Liver (tissue), 3 donors: ENCODE results near the gene PRKAR1B.

ENCODE experiments used
- EGR1 ChIP-seq, 2 donors: IDR thresholded peaks; 2 replicates each; pipeline ENCODE4 v1.6.1; 2016 to 2018; ENCODE audit warnings: antibody characterized with exemption in 2 of 2, low read depth in 2 of 2
- FOXA1 ChIP-seq: IDR thresholded peaks from 2 replicates; pipeline ENCODE4 v1.6.1; 2016; ENCODE audit warnings: antibody characterized with exemption
- GABPA ChIP-seq, 2 donors: IDR thresholded peaks in 1 of 2; conservative IDR thresholded peaks in 1 of 2; 2 replicates each; pipeline ENCODE4 v1.6.1; 2016; ENCODE audit warnings: antibody characterized with exemption in 2 of 2, mild to moderate bottlenecking in 1 of 2, moderate library complexity in 1 of 2
- NR2F2 ChIP-seq: IDR thresholded peaks from 2 replicates; pipeline ENCODE4 v1.6.1; 2016; ENCODE audit warnings: antibody characterized with exemption
- RAD21 ChIP-seq, 2 donors: IDR thresholded peaks; 2 replicates each; pipeline ENCODE4 v1.6.1; 2016; ENCODE audit warnings: antibody characterized with exemption in 2 of 2, mild to moderate bottlenecking in 2 of 2
- SP1 ChIP-seq: IDR thresholded peaks from 2 replicates; pipeline ENCODE4 v1.6.1; 2018; ENCODE audit warnings: antibody characterized with exemption, mild to moderate bottlenecking
- TF ChIP-seq, protein P1 (sequence below): fragments of 150-350 bp; IDR thresholded peaks from 2 replicates; pipeline ENCODE4 v1.5.1; 2017; ENCODE audit warnings: improper control_type of control experiment, low read depth, low read length; ENCODE audit not compliant: missing input control
- TF ChIP-seq, protein P2 (sequence below): IDR thresholded peaks from 2 replicates; pipeline ENCODE4 v1.6.1; 2016; ENCODE audit warnings: antibody characterized with exemption
- donor health status: healthy.
- donor health status: healthy.

DNA sequence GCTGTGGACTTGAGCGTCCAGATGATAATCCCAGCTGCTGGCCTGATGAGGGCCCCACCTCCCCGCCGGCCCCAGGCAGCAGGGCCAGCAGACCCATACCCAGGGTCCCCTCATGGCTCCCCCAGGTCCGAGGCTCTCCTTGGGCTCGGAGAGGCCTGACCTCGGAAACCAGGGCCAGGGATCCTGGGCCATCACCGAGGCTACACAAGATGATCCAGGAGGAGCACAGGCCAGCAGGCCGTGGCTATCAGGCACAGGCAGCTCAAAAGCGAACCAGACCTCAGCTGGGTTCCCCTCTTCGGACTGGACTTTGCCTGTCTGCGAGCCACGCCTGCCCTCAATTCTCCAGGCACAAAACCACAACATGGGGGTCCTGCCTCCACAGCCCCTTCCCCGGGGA, 224.8 kb downstream of the PRKAR1B start:
- TF ChIP-seq, protein P1, sequence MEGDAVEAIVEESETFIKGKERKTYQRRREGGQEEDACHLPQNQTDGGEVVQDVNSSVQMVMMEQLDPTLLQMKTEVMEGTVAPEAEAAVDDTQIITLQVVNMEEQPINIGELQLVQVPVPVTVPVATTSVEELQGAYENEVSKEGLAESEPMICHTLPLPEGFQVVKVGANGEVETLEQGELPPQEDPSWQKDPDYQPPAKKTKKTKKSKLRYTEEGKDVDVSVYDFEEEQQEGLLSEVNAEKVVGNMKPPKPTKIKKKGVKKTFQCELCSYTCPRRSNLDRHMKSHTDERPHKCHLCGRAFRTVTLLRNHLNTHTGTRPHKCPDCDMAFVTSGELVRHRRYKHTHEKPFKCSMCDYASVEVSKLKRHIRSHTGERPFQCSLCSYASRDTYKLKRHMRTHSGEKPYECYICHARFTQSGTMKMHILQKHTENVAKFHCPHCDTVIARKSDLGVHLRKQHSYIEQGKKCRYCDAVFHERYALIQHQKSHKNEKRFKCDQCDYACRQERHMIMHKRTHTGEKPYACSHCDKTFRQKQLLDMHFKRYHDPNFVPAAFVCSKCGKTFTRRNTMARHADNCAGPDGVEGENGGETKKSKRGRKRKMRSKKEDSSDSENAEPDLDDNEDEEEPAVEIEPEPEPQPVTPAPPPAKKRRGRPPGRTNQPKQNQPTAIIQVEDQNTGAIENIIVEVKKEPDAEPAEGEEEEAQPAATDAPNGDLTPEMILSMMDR, result no peak
- TF ChIP-seq RAD21 (IDR thresholded peaks at IDR 0.05), result no peak
- TF ChIP-seq FOXA1, result no peak
- TF ChIP-seq, protein P2, sequence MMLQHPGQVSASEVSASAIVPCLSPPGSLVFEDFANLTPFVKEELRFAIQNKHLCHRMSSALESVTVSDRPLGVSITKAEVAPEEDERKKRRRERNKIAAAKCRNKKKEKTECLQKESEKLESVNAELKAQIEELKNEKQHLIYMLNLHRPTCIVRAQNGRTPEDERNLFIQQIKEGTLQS, result no peak
- no peak for TF ChIP-seq GABPA (IDR thresholded peaks at IDR 0.05 in 1 of 2, conservative IDR thresholded peaks at IDR 0.05 in 1 of 2)
- TF ChIP-seq SP1, result no peak
- TF ChIP-seq NR2F2, result no peak
- TF ChIP-seq EGR1 (IDR thresholded peaks at IDR 0.05; ENCODE audit: low read depth in 2 of 2), result no peak
